Hematopoietic multipotent progenitor cell treated with erythropoietin and hydrocortisone succinate and interleukin-3 and kit ligand, for 6 days (in vitro differentiated cells): ENCODE measurements around the gene BACH2.
A peak's percentile ranks its signal among the peaks of the same experiment; 100 is the strongest.
"Not testable (repeated sequence)": the region's sequence is repeated elsewhere in the genome, so short reads cannot be mapped to it uniquely, and the experiment has no call there.

Source experiments
- DNase-seq: peaks from one replicate; pipeline ENCODE4 v3.0.0-alpha.2; 2015

Gene BACH2

DNA sequence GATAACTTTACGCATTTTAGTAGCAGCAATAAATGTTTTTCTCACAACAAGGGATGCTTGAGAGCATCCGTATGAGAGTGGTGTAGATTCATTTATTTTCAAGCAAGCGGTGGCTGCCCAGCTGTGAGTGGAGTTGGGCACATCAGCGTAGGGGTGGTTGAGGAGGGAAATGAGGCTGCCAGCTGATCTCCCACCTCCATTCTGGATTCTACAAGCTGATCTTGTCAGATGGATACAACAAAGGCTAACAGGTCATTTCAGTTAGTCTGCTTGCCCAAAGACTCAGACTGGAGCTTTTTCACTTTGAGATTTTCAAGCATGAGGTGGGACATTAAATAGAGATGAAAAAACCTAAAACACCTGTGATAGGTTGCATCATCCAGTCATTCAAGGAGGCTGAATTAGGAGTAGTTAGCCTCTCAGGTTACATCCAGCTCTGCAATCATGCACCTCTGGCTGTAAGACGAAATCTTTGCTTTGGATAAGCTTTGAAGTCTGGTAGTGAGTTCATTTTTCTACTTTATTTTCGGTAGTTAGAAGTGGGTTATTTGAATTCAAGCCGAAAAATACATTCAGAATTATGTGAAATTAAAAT is 1.9 kb upstream of the BACH2 start:
- no peak for DNase-seq

DNA sequence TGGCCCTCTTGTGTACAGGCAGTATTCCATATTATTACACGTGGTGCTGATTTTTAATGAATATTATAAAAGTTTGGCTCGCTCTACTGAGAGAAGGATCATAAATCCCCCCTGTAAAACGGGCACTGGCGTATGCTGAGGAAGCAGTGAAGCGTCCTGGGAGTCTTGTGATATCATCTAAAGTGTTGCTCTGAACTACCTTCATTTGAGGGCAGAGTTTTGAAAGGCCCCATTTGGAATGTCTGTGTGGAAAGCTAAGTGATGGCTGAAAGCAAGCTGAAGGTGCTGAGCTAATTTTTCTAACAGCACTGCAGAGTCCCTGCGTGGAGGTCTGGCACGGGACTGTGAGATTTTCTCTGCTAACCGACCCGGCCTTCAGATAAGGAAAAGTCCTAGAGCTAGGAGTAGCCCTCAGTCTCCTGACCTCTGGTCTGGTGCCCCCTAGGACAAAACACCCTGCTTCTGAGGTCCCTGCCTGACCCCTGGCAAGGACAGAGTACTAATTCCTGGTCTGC is 1.3 kb upstream of the BACH2 start:
- no peak for DNase-seq

DNA sequence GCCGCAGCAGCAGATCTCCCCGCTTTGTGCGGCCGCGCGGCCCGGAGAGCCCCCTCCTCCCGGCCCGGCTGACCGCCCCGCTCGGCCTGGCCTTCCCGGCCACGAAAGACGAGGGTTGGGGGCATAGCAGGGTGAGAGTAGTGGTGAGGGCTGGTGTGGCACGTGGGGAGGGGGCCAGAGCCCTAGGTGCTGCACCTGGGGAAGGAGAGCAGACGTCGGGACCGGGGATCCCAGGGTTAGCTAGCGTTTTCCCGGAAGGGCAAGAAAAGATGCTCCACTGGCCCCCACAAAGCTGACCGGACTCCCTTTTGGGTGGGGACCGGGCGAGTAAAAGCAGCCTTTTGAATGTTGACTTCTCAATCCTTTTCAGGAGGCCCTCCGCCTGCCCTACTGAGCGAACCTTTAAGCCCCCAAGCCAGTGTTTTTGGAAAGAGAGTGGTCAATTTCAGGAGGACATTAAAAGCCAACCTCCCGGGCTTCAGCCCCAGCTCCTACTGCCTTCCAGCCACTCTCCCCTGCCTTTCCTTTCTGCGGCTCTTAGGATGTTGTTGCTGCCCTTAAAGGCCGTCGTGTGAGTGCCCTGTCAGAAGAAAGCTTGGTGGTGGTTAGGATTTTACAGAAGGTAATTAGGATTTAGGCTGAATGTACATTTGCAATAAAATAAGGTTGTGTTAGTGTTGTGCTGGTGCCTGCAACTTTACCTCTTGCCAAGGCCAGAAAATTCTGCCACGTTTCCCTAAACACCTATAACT is 648 bp upstream of the BACH2 start:
- DNase-seq: no peak

DNA sequence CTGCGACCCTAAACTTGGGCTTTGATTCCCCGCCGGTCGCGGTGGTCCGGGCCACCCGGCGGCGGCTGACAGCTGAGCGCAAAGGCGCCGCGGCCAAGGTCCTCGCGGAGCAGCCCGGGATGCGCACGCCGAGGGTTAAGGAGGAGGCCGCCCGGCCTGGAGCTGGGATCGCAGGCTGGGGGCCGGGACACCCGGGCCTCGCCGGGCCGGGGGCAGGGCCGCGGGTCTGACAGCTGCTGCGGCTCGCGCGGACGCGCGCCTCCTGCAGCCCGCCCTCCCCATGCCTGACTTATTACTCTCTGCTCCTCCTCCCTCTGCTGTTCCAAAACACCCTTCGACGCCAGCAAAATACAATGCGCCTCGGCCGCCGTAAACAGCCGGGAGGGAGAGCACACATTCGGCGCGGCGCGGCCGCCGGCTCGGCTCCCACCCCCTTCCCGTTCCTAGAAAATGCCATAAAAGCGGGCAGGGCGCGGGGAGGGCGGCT is 746 bp downstream of the BACH2 start:
- peak; percentile 70 for DNase-seq

DNA sequence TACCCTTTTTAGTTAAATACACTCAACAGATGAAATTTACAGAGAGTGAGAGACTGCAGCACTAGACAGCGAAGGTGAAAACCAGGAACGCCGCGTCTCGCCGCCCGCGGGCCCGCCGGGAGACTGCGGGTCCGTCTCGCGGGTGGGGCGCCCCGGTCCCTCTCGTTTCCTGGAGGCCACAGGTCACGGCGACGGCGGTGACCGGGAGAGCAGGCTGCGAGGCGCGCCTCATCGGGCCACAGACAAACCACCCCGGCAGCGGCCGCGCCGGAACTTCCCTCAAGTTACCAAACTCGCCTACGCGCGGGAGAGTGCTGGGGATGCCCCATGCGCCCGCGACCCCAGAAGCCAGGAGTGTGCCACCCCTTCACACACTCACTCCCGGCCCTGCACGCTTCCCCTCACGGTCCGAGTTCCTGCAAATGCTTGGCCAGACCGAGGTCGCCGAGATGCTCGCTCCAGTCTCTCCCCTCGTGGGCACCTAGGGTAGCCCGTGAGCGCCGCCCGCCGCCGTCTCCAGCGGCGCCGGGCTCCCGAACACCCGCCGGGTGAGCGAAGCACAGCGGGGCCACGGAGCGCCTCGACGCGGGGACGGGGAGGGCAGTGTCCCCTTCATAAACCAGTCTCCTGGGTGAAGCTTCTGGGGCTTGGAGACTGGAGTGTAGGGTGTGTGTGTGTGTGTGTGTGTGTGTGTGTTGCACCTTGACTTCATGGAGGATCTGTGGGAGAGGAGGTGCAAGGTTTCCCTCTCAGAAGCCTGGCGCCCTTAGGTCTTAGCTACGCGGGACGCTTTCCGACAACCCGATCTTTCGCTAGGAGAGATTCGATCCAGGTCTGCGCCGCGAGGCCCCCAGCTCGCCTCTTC is 1.4 kb downstream of the BACH2 start:
- DNase-seq: peak; percentile 39

DNA sequence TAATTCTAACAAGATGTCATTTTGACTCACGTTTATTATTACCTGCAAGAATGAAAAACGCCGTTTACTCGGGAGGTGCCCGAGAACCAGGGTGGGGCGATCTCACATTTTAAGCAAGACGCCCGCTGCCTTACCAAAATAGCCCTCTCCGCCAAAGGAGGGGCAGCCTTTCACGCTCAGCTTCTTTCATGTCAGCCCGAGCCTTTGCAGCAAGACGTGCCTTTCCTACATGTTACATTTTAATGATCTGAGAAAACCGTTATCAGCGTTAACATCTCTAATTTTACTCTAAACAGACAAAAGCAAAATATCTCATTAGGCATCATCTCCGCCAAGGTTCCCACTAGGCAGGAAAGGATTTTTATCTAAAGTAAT is 2.0 kb downstream of the BACH2 start:
- peak; percentile 30 for DNase-seq

DNA sequence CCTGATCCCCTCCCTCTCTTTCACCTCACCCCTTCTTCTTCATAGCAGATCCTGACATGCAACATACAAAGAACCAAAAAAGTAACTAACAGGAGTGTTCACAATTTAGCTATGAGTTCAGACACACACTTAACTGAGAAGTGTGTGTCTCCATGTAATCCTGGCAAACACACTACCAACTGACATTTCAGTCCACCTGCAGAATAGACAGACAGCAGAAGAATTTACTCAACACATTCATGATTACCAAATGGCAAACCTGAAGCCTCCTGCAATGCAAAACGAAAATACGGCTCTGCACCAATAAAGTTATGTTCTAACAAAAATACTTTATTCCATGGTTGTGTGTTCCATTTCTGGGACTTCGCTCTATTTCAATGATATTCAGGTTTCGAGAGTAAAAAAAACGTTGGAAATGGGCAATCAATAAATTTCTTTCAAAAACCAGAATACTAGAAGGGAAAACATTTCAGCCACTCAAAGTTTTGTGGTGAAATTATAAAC is 2.6 kb downstream of the BACH2 start:
- no peak for DNase-seq

DNA sequence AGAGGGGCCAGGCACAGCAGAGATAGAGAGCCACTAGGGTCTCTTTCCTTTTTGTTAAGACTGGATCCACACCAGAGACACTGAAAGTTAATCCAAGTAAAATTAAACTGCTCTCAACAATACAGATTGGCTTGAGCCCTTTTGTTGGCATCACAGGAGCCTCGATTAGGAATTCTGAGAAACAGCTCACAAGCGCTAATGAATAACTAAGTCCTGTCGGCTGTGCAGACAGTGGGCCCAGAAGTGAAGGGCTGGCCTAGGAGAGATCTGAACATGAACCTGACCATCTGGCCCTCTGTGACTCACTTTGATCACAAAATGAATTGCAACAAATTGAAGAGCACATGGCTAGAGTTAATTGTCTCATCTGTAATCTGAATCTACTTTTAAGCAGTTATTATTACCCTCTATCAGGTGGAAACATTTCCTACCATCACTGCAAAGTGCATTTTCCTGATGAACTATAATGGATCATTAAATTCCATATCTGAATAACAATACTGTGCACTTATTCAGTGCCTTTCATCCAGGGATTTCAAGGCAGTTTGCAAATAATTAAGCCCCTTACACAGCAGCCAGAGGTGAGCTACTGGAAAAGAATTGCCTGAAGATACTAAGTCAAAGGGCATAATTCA is 3.2 kb downstream of the BACH2 start:
- no peak for DNase-seq

DNA sequence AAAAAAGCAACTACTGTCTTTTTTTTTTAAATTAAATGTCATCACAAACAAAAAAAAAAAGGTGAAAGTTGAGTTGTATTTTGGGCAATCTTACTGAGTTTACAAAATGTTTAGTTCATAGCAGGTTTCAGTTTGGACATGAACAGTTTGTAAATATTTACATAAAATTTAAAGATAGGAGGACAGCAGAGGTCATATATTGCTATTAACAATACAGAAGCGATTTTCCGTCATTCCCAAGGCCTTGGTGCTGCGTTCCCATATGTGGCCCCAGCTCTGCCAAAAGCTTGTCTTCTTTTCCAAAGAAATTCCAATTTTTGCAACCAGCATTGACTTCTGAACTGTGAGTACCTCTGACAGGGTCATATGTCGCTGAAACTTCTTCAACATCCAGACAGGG is 5.1 kb downstream of the BACH2 start:
- no peak for DNase-seq

DNA sequence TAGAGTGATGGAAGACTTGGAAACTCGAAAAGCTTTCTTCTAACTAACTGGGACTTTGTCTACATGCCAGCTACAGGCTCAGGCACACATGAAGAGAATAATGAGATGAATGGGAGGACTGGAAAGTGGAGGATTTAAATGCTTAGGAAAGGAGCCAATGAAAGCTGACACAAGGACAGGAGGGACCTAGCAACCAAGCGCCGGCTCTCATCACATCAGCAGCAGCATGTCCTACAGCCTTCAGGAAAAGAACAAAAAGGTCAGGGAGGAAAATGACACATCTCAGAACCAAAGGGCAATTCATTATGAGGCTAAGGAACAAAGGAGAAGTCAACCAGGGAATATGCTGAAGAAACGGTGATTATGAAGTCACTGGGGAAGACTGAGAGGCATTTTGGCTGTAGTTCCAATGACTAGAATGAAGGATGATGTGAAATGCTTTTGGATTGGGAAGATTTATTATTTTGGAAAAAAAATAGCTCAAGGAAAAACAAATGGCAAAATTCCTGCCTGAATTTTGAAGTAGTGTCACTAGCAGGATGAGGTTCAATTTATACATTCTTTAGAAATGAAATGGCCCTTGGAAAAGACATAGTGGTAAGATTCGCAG is 5.7 kb downstream of the BACH2 start:
- no peak for DNase-seq

DNA sequence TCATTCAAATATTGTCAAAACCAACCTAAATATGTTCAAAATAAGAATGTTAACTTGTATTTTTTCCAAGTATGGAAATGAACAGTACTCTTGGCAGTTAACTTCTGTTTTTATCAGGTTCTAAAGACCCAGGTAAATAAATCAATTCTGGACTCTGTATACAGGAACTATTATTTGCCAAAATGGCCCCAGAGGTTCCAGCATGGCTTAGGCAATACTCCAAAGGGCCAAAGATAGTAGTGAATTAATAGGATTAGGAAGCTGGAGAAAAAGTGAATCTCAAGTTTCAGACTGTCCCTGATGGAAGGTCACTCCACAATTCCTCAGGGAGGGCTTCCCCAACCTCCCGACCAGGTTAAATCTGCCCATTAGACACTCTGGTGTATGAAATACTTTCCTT is 6.7 kb downstream of the BACH2 start:
- no peak for DNase-seq

DNA sequence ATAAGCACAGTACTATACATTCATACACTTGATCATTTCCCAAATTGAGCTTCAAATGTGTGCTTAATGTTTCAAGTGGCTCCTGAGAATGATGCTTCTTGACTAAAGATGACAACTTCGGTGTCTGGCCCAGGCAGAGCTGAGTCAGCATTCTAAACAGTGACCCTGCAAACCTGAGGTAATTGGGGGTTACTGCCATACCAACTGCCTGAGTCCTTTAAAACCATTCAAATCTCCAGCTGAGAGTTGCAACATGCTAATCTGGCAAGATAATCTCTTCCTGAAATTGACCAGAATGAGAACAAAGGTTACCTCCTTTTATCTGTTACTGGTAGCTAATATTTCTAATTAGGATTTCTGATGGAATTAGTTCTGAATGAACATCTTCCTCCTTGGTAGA is 8.2 kb downstream of the BACH2 start:
- DNase-seq: peak; percentile 47

DNA sequence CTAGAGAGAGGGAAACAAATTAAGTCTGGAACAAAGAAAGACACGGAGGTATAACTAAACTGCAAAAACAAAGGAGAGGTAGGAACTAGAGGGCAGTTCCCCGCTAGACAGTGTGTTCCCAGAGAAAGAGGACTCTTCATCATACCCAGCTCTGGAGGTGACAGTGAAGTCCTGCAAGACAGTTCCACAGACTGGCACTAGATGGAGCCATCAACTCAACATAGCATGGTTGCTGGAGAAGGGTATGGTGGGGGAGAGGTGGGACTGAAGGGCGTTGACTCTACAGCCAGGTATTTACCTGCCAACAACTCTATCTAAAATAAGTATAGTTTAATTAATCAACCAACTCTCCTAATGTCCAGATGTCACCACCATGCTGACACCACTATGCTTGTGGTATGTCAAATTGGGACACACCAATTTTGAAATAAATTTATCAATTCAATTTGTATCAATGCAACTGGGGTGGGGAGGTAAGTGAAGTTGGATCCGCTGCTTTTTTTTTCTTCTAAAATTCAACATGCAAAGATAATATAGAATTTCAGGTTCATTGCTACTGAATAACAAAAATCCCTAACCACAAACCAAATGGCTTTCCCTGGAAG is 9.7 kb downstream of the BACH2 start:
- DNase-seq: peak; percentile 76

DNA sequence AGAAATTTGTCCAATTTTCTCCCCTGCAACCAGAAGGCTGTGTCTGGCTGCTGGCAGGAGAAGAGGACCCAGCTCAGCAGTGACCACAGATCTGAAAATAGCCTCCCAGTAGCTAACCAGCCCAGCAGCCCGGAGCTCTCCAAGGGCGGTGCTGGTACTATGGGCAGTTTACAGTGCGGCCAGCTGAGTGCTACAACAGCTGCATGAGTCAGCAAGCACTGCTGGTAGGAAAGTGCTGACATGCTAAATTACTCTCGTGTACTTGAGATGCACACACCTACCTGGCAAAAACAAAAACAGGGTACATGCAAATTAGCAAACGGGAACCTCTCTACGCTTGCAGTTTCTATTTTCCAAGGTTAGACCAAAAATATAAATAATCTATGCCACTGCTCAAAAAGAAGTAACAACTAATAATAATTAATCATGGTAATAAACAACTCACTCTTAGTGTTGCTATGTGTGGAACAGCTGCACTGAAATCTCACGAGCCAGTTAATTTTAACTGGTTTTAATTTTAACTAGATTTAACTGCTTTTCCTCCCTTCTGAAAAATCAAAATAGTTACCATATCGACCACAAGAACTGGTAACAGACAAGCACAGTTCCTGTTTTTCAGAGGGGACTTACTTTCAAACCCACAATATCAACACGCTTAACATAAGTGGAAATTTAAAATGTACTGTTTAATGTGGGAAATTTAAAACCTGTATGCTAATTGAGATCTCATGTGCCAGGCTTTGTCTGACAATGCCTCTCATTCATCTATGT is 10.8 kb downstream of the BACH2 start:
- peak; percentile 90 for DNase-seq

DNA sequence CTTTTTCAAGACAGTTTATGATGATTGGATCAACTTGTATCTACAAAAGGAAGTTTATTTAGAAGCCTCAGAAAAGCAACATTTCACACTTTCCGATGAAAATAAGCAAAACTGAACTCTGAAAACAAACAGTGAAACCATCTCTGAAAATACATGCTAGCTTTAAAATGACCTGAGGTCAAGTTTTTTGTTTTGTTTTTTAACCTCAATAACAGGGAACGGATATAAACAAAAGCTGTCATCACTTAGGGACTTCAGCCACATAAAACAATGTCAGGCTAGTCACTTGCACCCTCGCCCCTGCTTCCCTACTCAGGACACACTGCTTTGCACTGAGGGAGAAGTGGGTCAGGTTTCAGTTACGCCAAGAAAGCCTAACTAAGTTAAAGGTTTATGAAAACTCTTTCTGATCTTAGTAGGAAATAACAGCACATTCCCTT is 11.6 kb downstream of the BACH2 start:
- DNase-seq: peak; percentile 10

DNA sequence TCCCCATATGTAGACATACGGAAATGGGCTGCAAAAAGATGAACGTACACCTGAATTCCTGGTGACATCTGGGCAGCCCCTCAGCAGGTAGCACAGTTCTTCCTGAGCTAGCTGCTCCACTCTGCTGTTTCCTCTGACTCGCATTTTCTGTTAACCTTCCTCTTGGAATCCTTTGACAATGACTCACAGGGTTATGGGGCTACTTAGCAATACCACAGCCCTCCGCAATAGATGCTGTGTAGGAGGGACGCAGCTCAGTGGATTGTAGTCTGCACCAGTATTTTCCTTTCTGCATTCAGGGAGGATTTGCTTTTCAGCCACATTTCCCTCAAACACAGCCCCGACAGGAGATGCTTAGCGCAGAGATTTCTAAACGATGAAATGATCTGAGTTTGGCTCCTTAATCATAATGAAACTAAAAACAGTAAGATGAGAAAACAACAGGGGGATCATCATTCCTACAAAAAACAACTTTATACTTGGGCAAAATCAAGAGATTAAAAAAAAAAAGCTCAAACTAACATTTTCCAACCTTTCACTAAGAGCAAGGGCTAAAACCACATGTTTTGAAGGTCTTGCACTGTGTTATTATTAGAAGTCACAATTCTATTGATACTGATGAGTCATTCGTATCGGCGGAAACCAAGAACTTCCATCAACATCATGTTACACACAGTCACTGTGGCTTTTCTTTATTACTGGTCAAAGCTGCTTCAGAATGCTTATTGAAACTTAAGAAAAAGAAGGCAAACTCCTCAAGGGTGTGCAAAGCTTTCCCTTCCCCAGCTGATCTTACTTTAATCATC is 12.2 kb downstream of the BACH2 start:
- peak; percentile 46 for DNase-seq

DNA sequence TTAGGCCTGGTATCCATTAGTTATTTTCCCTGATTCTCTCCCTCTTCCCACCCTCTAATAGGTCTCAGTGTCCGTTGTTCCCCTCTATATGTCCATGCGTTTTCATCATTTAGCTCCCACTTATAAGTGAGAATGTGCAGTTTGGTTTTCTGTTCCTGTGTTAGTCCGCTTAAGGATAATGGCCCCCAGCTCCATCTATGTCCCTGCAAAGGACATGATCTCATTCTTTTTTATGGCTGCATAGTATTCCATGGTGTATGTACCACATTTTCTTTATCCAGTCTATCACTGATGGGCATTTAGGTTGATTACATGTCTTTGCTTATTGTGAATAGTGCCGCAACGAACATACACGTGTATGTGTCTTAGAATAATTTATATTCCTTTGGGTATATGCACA is 14.4 kb downstream of the BACH2 start:
- DNase-seq: not testable (repeated sequence)

DNA sequence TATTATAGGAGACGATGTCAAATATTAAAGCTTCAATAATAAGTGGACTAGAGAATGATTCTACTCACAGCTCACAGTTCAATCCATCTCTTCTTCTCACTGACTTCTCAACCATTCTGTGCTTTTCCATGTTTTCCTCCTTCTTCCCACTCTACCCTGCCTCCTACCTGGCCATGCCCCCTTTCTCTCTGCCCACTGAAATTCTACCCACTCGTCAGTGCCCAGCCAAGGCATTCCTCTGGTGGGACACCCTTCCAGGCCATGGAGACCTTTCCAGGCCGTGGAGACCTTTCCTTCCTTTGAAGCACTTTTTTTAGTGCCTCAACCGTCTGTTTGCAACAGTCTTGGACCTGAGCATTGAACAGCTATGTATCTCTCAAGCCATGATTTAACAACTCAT is 18.5 kb downstream of the BACH2 start:
- no peak for DNase-seq

DNA sequence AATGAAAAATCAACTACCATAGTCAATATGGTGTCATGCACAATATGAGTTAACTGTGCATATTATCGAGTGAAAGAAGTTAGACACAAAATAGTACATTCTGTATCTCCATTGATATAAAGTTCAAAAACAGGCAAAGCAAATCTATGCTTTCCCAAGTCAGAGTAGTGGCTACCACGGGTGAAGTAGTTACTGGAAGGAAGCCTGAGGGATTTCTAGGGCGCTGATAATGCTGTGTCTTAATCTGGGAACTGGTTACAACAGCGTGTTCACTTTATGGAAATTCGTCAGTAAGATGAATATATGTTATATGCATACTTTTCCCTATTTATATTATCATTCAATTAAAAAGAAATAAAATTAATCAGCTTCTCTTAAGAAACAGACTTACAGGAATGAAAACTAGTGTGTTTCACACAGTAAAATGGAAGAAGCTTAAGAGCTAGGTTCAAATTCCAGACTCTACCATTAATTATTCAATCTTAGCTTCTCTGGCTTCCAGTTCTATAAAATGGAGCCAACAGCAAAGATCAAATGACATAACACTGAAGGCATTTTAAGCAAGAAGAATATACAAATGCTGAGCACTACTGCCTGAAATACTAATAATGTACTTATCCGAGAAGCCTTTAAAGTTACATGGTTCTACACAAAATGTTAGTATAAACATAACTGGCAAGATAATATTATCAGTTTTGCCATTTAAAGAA is 19.2 kb downstream of the BACH2 start:
- no peak for DNase-seq
